HG02970 (cell line): Measurements from ENCODE around the gene ATP11A.

Experiments
- ATAC-seq: cut with Tn5 transposase; IDR thresholded peaks from one replicate; pipeline ENCODE4 v1.9.1; 2021; ENCODE audit warnings: mild to moderate bottlenecking, moderate library complexity, moderate number of reproducible peaks; ENCODE audit not compliant: unreplicated experiment, low FRiP score

ATP11A gene

GRCh38 chr13:112910616-112911280 lies 220.9 kb downstream of the ATP11A start:
- ATAC-seq = no peak

DNA sequence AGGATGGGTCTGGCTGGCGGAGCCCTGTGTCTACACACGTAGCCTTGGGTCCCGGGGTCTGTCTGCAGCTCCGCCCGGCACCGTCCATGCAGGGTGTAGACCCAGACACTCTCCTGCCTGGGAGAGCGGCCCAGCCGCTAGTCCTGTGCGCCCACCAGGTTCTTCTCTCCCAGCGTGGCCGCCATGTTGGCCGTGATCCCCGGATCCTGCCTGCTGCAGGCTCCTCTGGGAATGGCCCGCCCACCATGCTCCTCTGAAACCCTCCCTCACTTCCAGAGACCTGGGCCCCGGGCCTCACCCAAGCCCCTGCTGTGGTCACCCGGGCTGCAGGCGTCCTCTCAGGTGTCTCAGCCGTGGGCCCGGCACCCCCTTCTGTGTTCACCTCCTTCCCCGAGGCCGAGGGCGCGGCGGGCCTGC lies 221.5 kb downstream of the ATP11A start:
- ATAC-seq = no peak

- no peak for ATAC-seq
These were observed 222.0 kb downstream of the ATP11A start for GRCh38 chr13:112911883-112912282.

DNA sequence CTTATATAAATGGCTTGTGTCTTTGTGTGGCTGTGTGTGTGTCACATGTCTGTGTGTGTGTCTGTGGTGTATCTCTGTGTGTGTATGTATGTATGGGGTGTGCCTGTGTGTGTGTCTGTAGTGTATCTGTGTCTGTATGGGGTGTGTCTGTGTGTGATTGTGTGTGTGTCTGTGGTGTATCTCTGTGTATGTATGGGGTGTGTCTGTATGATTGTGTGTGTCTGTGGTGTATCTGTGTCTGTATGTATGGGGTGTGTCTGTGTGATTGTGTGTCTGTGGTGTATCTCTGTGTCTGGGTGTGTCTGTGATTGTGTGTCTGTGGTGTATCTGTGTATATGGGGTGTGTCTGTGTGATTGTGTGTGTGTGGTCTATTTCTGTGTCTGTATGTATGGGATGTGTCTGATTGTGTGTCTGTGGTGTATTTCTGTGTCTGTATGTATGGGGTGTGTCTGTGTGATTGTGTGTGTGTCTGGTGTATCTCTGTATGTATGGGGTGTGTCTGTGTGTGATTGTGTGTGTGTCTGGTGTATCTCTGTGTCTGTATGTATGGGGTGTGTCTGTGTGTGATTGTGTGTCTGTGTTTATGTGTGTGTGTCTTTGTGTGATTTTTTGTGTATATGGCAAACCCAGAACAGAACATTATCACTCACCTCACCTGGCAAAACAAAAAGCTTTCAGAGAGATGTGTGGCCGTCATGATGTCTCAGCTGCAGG lies 223.0 kb downstream of the ATP11A start:
- no peak for ATAC-seq

GRCh38 chr13:112916296-112916695 lies 226.5 kb downstream of the ATP11A start:
- ATAC-seq = no peak

DNA sequence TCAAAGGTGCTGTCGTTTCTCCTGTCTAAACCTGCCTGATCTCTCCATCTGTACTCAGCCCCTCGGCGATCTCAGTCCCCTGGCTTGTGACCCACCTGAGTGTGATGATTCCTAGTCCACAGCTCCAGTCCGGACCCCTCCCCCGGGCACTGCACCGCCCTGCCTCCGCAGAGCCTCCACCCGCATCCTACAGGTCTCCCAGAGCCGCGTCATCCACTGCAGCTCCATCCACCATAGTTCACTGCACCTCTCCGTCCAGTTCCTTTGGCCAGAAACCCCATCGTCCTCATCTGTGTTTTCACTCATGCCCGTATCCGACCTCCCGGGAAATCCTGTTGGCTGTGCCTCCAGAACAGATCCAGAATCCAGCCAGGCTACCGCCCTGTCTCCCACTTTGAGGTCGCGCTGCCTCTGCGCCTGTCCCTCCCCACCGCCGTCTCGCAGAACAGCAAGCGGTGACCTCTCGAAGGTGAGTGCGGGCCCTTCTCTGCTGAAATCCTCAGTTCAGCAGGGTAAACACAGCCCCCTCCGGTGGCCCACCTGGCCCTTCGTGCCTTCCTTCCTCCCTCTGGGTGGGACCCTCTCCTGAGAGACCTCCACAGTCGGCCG lies 227.3 kb downstream of the ATP11A start:
- no peak for ATAC-seq

- no peak for ATAC-seq
These were observed 227.9 kb downstream of the ATP11A start for GRCh38 chr13:112917737-112918136.

DNA sequence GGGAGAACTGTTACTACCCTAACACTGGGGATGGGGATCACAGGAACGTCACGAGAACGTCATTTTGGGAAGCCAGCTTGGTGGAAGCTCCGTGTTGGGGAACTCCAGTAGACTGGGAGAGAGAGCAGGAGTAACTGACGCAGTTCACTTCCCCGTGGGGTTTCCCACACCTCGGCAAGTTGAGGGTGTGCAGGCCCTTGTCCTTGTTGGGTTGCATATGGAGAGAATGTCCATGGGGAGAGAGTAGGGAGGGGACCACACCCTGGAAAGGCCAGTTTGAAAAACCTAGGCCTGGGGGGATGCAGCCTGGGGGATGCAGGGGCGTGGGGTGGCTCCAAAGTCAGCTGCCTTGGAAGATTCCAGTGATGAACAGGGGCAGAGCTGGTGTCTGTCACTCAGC lies 228.4 kb downstream of the ATP11A start:
- ATAC-seq = no peak

DNA sequence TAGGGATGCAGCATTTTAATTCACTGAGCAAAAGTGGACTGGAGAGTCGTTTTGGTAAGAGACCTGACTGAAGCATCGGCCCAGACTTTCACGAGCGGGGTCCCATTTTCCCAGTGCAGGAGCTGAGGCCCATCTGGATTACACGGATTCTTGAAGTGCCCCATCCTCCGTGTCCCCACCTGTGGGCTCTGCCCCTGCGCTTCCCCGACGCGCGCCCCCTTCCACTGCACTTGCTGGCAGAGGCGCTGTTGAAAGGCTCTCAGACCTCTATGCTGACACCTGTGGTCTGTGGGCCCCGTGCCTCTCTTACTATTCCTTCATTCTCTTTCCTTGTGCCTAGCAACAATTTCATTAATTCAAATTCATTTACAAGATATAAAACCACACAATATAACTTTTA lies 228.9 kb downstream of the ATP11A start:
- no peak for ATAC-seq

- ATAC-seq = no peak
These were observed 234.1 kb downstream of the ATP11A start for GRCh38 chr13:112923962-112924361.

- no peak for ATAC-seq
These were observed 234.5 kb downstream of the ATP11A start for GRCh38 chr13:112924365-112924764.

- no peak for ATAC-seq
These were observed 236.2 kb downstream of the ATP11A start for GRCh38 chr13:112926003-112926402.

- ATAC-seq = no peak
These were observed 237.2 kb downstream of the ATP11A start for GRCh38 chr13:112926993-112927392.

DNA sequence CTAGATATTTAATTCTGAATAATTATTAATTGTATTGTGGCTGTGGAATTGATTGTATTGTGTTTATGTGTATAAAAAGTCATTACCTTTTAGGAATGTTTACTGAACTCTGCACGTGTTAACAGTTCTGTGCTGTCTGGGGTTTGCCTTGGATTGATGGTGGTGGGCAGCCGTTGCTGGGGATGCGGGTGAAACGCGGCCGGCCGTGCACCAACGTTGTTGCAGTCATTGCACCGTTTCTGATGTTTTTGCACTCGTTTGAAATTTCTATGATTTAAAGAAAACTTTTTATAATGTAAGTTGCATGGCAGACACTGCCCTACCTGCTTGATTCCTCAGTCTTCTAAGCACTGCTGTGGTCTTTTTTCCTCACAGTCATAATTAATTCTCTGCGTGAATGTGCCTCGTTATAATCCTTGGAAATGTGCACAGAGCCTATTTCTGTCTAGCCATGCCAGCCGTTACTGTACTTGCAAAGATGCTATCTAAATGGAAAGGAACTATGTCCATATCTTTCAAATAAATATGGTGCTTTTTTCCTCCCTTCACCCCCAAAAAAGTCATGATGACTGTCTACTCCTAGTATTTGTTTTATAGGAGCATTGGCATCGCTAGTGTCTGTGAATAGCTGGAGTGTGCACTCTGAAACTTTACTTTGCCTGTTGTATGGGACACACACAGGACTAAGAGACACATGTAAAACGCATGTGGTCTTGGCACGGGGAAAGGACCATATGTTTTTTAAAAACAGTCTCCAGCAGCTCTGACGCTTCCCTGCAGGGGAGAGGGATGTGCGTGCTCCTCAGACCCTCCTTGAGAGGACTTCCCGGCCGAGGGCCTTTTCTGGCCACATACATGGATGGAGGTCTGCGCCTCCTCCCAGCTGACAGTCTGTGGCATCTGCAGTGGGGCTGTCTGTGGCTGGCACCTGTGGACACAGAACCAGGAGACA lies 238.5 kb downstream of the ATP11A start:
- no peak for ATAC-seq

- ATAC-seq = no peak
These were observed 239.3 kb downstream of the ATP11A start for GRCh38 chr13:112928972-112929782.

GRCh38 chr13:112929783-112930055 lies 239.9 kb downstream of the ATP11A start:
- ATAC-seq = no peak

GRCh38 chr13:112930192-112930591 lies 240.4 kb downstream of the ATP11A start:
- no peak for ATAC-seq

DNA sequence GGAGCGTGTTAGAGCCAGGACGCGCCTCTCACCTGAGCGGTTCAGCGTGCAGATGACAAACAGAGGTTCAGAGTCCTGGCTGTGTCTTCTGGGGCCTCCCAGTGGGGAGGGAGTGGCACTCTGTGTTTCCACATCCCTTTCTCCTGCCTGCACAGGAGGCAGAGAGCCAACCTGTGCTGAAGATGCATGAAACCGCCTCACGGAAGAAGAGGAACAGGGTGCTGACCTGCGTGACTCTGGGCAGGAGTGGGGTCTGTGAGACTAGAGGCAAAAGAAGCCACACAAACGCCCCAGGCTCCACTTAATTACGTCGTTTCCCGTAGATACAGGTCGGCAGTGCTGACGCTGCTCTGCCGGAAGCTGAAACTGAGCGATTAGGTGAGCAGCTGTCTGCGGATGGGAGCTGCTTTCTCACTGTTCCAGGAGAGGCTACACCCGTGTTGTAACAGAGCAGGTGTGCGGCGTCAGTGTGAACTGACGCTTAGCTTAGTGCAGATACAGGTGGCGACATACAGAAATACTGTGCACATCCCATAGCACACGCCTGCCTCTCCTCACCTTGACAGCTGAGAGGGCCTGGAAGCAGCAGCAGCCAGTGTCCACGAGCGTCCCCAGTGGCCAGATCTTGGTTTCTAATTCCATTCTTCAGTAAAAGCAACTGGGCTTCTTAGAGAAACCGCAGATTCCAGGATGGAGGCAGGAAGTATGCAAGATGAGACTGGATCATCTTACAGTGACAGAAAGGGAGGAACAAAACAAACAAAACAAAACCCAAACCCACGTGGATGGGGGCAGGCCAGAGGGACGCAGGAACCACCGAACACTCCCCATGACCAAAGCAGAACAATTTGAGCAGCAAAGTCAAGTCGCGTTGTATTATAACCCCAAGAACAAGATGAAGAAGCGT lies 241.4 kb downstream of the ATP11A start:
- ATAC-seq = no peak

GRCh38 chr13:112932971-112933370 lies 243.1 kb downstream of the ATP11A start:
- ATAC-seq = no peak
